Gastrocnemius medialis (tissue), 4 donors: Measurements from ENCODE around the gene PRKAR2B. TPM values are rescaled to one million over a fixed set of nuclear protein-coding genes. Genes with fewer than 3 reads are reported as not detected.
"Not testable (repeated sequence)": the region's sequence is repeated elsewhere in the genome, so short reads cannot be mapped to it uniquely, and the experiment has no call there.

ENCODE experiments used
- ATAC-seq, 2 donors: fragments of 150-250 bp; one replicate each; pipeline ENCODE4 v1.9.1; 2016
- DNase-seq, 2 donors: peaks; one replicate each; pipeline ENCODE4 v3.0.0-alpha.2; 2019
- H3K27ac ChIP-seq, 4 donors: fragments of 200-600 bp; sonication (generic); 1 replicate in 1 of 4; 2 replicates in 3 of 4; pipeline ENCODE4 v1.5.1; 2016 to 2018; ENCODE audit warnings: mild to moderate bottlenecking in 2 of 4, moderate library complexity in 1 of 4
- H3K27me3 ChIP-seq, 3 donors: fragments of 200-600 bp; sonication (generic) in 2 of 3; 1 replicate in 1 of 3; 2 replicates in 2 of 3; pipeline versions ENCODE4 v1.5.1 to v1.6.0; 2016 to 2019; ENCODE audit warnings: mild to moderate bottlenecking in 1 of 3, moderate library complexity in 1 of 3
- H3K36me3 ChIP-seq, 2 donors: fragments of 200-600 bp; sonication (generic) in 1 of 2; one replicate each; pipeline ENCODE4 v1.5.1; 2017 to 2018
- H3K4me1 ChIP-seq, 2 donors: fragments of 200-600 bp; sonication (generic) in 1 of 2; one replicate each; pipeline ENCODE4 v1.5.1; 2016 to 2017; ENCODE audit warnings: mild to moderate bottlenecking in 2 of 2
- H3K4me3 ChIP-seq, 4 donors: fragments of 200-600 bp; sonication (generic) in 3 of 4; 1 replicate in 1 of 4; 2 replicates in 3 of 4; pipeline ENCODE4 v1.5.1; 2016 to 2019; ENCODE audit warnings: mild to moderate bottlenecking in 2 of 4
- H3K9me3 ChIP-seq, 3 donors: fragments of 200-600 bp; sonication (generic) in 2 of 3; 1 replicate in 1 of 3; 2 replicates in 2 of 3; pipeline ENCODE4 v1.5.1; 2016 to 2019
- POLR2A ChIP-seq, 2 donors: fragments of 450-650 bp; IDR thresholded peaks; one replicate each; pipeline ENCODE4 v1.6.1; 2017; ENCODE audit warnings: antibody characterized with exemption in 2 of 2, mild to moderate bottlenecking in 2 of 2, moderate library complexity in 2 of 2
- in situ Hi-C, 4 donors: fragments of 200-750 bp; cut with MboI; loops; one replicate each; pipeline versions ENCODE4 v1.15.0 to v1.8.0; 2017; ENCODE audit warnings: low sequenced_read_pairs in 4 of 4
- intact Hi-C: fragments of 100-400 bp; cut with DNase I; formaldehyde crosslinking; loops from one replicate; pipeline ENCODE4 v1.15.1; 2023; ENCODE audit warnings: low total_unique reads
- total RNA-seq, 4 donors: library from RNA; depleted of rRNA; stranded (reverse); fragments of >200 nt; gene quantifications; one replicate each; pipeline versions ENCODE4 v1.1.0 to v1.2.3, GENCODE V29; 2016
- TF ChIP-seq, protein P1 (sequence below), 5 experiments: fragments of 450-650 bp in 3 of 5; fragments of 200-600 bp in 2 of 5; sonication (generic) in 2 of 5; IDR thresholded peaks in 4 of 5; conservative IDR thresholded peaks in 1 of 5; 1 replicate in 4 of 5; 2 replicates in 1 of 5; pipeline ENCODE4 v1.5.1; 2016 to 2019; ENCODE audit warnings: antibody characterized with exemption in 5 of 5, mild to moderate bottlenecking in 3 of 5, moderate library complexity in 3 of 5

PRKAR2B gene
- total RNA-seq, 4 donors from 2014 or later, result 0.85 to 6.0 (median 1.4) TPM

DNA sequence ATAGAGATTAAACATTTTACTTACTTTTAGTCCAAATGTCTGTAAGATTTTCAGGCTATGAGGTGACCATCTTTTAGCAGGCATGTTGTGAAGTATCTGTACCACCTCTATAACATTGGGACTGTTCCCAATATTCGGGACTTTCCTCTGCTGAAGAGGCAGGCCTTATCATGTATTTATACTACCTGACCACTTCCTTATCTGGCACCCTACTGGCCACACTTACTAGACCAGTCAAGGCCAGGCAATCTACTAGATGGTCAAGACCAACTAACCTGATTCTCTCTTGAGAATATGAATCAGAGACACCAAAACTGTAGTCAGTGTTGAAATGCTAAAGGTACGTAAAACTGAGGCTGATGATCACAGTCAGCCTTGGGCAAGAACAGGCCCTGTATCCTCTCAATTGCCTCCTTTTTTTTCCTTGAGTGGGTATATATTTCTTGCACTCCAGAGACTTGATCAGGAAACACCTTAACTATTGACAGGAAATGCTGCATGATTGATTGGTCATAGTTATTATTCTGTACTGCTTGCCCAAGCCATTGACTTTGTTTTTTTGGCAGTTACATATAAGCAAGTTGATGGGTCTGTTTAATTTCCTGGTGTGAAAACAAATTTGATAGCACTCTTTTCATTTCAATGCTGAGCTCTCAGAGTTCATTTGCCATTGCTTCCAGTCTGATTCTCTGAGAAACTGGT lies 5.2 kb upstream of the PRKAR2B start:
- TF ChIP-seq POLR2A (IDR thresholded peaks at IDR 0.05), result no peak
- TF ChIP-seq, protein P1, sequence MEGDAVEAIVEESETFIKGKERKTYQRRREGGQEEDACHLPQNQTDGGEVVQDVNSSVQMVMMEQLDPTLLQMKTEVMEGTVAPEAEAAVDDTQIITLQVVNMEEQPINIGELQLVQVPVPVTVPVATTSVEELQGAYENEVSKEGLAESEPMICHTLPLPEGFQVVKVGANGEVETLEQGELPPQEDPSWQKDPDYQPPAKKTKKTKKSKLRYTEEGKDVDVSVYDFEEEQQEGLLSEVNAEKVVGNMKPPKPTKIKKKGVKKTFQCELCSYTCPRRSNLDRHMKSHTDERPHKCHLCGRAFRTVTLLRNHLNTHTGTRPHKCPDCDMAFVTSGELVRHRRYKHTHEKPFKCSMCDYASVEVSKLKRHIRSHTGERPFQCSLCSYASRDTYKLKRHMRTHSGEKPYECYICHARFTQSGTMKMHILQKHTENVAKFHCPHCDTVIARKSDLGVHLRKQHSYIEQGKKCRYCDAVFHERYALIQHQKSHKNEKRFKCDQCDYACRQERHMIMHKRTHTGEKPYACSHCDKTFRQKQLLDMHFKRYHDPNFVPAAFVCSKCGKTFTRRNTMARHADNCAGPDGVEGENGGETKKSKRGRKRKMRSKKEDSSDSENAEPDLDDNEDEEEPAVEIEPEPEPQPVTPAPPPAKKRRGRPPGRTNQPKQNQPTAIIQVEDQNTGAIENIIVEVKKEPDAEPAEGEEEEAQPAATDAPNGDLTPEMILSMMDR (IDR thresholded peaks at IDR 0.05 in 4 of 5, conservative IDR thresholded peaks at IDR 0.05 in 1 of 5), result no peak
- intact Hi-C loops (no loop called here), in situ Hi-C loops (no loop called here)
- no peaks in the 10 kb centered on the region for H3K9me3 ChIP-seq
- H3K36me3 ChIP-seq, result no peaks in the 10 kb centered on the region
- ATAC-seq, result no peak
- DNase-seq, result no peak
- no peak overlapping the region for H3K4me3 ChIP-seq
- H3K27ac ChIP-seq, result no peak overlapping the region
- no peaks in the 10 kb centered on the region for H3K27me3 ChIP-seq
- no peaks in the 10 kb centered on the region for H3K4me1 ChIP-seq

DNA sequence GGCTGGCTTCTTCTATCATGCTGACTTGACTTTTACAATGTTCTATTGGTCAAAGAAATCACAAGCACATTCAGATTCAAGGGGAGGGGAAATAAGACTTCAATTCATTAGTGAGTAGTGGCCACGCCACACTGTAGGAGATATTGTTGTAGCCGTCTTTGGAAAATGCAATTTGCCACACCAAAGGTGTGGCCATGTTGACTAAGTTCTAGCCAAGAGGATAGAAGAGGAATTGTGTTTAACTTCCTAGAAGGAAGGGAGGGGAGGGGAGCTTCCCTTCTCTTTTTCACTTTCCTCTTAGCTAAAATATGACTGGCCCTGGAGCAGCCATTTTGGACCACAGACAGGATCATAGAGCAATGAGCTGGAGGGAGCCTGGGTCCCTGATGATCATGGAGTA lies 3.4 kb upstream of the PRKAR2B start:
- DNase-seq (no peak), ATAC-seq (no peak)
- TF ChIP-seq POLR2A (IDR thresholded peaks at IDR 0.05), result no peak
- TF ChIP-seq, protein P1 (IDR thresholded peaks at IDR 0.05 in 4 of 5, conservative IDR thresholded peaks at IDR 0.05 in 1 of 5), result no peak
- no peak overlapping the region for H3K27ac ChIP-seq
- H3K4me3 ChIP-seq, result no peak overlapping the region
- no peaks in the 10 kb centered on the region for H3K36me3 ChIP-seq
- peaks cover 9 to 13% of the 10 kb centered on the region in 2 donors for H3K4me1 ChIP-seq
- no peaks in the 10 kb centered on the region for H3K9me3 ChIP-seq
- no peaks in the 10 kb centered on the region for H3K27me3 ChIP-seq
- in situ Hi-C loops (no loop called here), intact Hi-C loops (loop anchor here (10.0 kb wide), 1 partner anchor 124 kb away; the partner anchor contains the start of gene HBP1)

DNA sequence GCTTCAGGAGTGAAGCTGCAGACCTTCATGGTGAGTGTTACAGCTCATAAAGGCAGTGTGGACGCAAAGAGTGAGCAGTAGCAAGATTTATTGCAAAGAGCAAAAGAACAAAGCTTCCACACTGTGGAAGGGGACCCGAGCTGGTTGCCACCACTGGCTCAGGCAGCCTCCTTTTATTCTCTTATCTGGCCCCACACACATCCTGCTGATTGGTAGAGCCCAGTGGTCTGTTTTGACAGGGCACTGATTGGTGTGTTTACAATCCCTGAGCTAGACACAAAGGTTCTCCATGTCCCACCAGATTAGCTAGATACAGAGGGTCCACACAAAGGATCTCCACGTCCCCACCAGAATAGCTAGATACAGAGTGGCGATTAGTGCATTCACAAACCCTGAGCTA lies 2.7 kb upstream of the PRKAR2B start:
- in situ Hi-C loops, ATAC-seq, H3K4me3 ChIP-seq, H3K27me3 ChIP-seq, DNase-seq, H3K9me3 ChIP-seq, H3K27ac ChIP-seq, H3K36me3 ChIP-seq: not testable (repeated sequence)
- intact Hi-C loops, result loop anchor here (10.0 kb wide), 1 partner anchor 123 kb away; the partner anchor contains the start of gene HBP1
- peaks cover 11 to 14% of the 10 kb centered on the region in 2 donors for H3K4me1 ChIP-seq

DNA sequence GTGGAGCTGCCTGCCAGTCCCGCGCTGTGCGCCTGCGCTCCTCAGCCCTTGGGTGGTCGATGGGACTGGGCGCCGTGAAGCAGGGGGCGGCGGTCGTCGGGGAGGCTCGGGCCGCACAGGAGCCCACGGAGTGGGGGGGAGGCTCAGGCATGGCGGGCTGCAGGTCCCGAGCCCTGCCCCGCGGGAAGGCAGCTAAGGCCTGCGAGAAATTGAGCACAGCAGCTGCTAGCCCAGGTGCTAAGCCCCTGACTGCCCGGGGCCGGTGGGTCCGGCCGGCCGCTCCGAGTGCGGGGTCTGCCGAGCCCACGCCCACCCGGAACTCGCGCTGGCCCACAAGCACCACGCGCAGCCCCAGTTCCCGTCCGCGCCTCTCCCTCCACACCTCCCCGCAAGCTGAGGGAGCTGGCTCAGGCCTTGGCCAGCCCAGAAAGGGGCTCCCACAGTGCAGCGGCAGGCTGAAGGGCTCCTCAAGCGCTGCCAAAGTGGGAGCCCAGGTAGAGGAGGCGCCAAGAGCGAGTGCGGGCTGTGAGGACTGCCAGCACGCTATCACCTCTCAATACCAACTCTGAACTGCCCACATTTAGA lies 2.1 kb upstream of the PRKAR2B start:
- H3K27me3 ChIP-seq, in situ Hi-C loops, H3K36me3 ChIP-seq, H3K9me3 ChIP-seq, DNase-seq, H3K4me3 ChIP-seq, H3K27ac ChIP-seq, ATAC-seq: not testable (repeated sequence)
- H3K4me1 ChIP-seq, result peaks cover 11 to 14% of the 10 kb centered on the region in 2 donors
- intact Hi-C loops, result loop anchor here (10.0 kb wide), 1 partner anchor 122 kb away; the partner anchor contains the start of gene HBP1

DNA sequence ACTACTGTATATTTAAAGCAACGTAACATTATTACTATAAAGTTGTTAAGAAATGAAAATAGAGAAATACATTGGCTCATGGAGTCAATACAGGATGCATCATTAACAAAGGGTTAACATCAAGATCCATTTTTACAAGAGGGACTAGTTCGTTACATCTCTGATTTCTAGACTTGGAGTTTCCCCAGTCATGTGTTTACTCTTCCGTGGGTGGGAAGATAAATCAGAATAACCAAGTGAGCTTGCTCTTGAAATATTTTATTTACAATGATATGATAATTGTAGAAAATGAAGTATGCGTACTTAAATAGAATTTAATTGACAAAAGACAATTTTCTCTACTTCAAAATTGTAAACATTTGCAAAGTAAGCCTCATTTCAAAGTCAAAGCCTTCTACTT lies 1.0 kb upstream of the PRKAR2B start:
- TF ChIP-seq, protein P1 (IDR thresholded peaks at IDR 0.05 in 4 of 5, conservative IDR thresholded peaks at IDR 0.05 in 1 of 5), result no peak
- ATAC-seq (no peak), DNase-seq (no peak)
- no peaks in the 10 kb centered on the region for H3K36me3 ChIP-seq
- intact Hi-C loops, result loop anchor here (10.0 kb wide), 1 partner anchor 121 kb away; the partner anchor contains the start of gene HBP1
- H3K9me3 ChIP-seq, result no peaks in the 10 kb centered on the region
- in situ Hi-C loops, result no loop called here
- peaks cover 11 to 14% of the 10 kb centered on the region in 2 donors for H3K4me1 ChIP-seq
- H3K4me3 ChIP-seq, result no peak overlapping the region
- H3K27ac ChIP-seq, result no peak overlapping the region
- peaks cover 0 to 4% (median 3%) of the 10 kb centered on the region in 3 donors for H3K27me3 ChIP-seq
